SU-DHL-6 (cell line): ENCODE data around the gene ACTN4.

Experiments used
- H2AFZ ChIP-seq: fragments of 200-600 bp; sonication (generic); 2 replicates; pipeline ENCODE4 v1.6.1; 2014; ENCODE audit warnings: low read depth, mild to moderate bottlenecking, moderate library complexity, mixed read lengths, antibody characterized with exemption, low read length; ENCODE audit not compliant: severe bottlenecking
- H3F3A ChIP-seq: fragments of 200-600 bp; shearing (Covaris generic); 2 replicates; pipeline ENCODE4 v1.6.0; 2016; ENCODE audit warnings: antibody characterized with exemption, mild to moderate bottlenecking; ENCODE audit not compliant: insufficient read depth
- H3K27ac ChIP-seq: fragments of 200-600 bp; sonication (generic); 2 replicates; pipeline ENCODE4 v1.5.1; 2016; ENCODE audit warnings: low read depth, mild to moderate bottlenecking, low read length, moderate library complexity, mixed read lengths
- H3K27me3 ChIP-seq: fragments of 200-600 bp; sonication (generic), shearing (Covaris generic); 2 replicates; pipeline ENCODE4 v1.6.0; 2014; ENCODE audit warnings: mild to moderate bottlenecking, low read length
- H3K36me3 ChIP-seq: fragments of 200-600 bp; sonication (generic); 2 replicates; pipeline ENCODE4 v1.6.1; 2014; ENCODE audit warnings: mild to moderate bottlenecking, low read length, mixed read lengths
- H3K4me2 ChIP-seq: fragments of 300-600, 200-600 bp; shearing (Covaris generic), sonication (generic); 2 replicates; pipeline ENCODE4 v1.6.0; 2014; ENCODE audit warnings: low read length, low read depth, mild to moderate bottlenecking; ENCODE audit not compliant: poor library complexity, severe bottlenecking
- H3K4me3 ChIP-seq: fragments of 200-600 bp; sonication (generic); 2 replicates; pipeline ENCODE4 v1.5.1; 2014; ENCODE audit warnings: antibody characterized with exemption, low read length, mild to moderate bottlenecking, mixed read lengths; ENCODE audit not compliant: insufficient read depth, poor library complexity, severe bottlenecking
- H3K79me2 ChIP-seq: fragments of 200-600 bp; sonication (generic); 2 replicates; pipeline ENCODE4 v1.6.1; 2014; ENCODE audit warnings: mild to moderate bottlenecking, low read length, moderate library complexity; ENCODE audit not compliant: insufficient read depth
- H3K9ac ChIP-seq: fragments of 200-600 bp; sonication (generic); 2 replicates; pipeline ENCODE4 v1.7.0; 2014; ENCODE audit warnings: mild to moderate bottlenecking, low read length
- H3K9me2 ChIP-seq: fragments of 200-600 bp; sonication (generic); replicated peaks from 2 replicates; pipeline ENCODE4 v1.6.1; 2014; ENCODE audit warnings: low read length; ENCODE audit not compliant: insufficient read depth
- H3K9me3 ChIP-seq: fragments of 200-600 bp; sonication (generic); 2 replicates; pipeline ENCODE4 v1.6.1; 2014; ENCODE audit warnings: low read length, mixed read lengths; ENCODE audit not compliant: insufficient read depth
- H4K20me1 ChIP-seq: fragments of 200-600 bp; sonication (generic); 2 replicates; pipeline ENCODE4 v1.6.1; 2014; ENCODE audit warnings: low read depth, mild to moderate bottlenecking, antibody characterized with exemption, low read length, moderate library complexity, mixed read lengths
- EZH2phosphoT487 ChIP-seq: fragments of 200-600 bp; sonication (generic), shearing (Covaris generic); conservative IDR thresholded peaks from 2 replicates; pipeline ENCODE4 v1.6.1; 2018; ENCODE audit warnings: mild to moderate bottlenecking, antibody characterized with exemption, low read length, moderate library complexity, mixed read lengths
- TF ChIP-seq, protein P1 (sequence below): fragments of 200-600 bp; sonication (generic); IDR thresholded peaks from one replicate; pipeline ENCODE4 v1.5.1; 2017; ENCODE audit warnings: antibody characterized with exemption, mild to moderate bottlenecking, low read length, moderate library complexity; ENCODE audit not compliant: insufficient read depth, poor library complexity, severe bottlenecking

Gene ACTN4

GRCh38 chr19:38742906-38743305 is 95.5 kb downstream of the ACTN4 start:
- Histone ChIP-seq H3K9me3 (no peaks in the 10 kb centered on the region), H3K27me3 (no peaks in the 10 kb centered on the region), H4K20me1 (no peaks in the 10 kb centered on the region), H3F3A (no peaks in the 10 kb centered on the region), H2AFZ (no peak overlapping the region), H3K27ac (no peak overlapping the region), H3K9ac (no peak overlapping the region), H3K79me2 (no peaks in the 10 kb centered on the region), H3K4me3 (no peak overlapping the region), H3K4me2 (no peak overlapping the region), H3K9me2 (no peaks in the 10 kb centered on the region), H3K36me3 (no peaks in the 10 kb centered on the region)
- TF ChIP-seq, protein P1, sequence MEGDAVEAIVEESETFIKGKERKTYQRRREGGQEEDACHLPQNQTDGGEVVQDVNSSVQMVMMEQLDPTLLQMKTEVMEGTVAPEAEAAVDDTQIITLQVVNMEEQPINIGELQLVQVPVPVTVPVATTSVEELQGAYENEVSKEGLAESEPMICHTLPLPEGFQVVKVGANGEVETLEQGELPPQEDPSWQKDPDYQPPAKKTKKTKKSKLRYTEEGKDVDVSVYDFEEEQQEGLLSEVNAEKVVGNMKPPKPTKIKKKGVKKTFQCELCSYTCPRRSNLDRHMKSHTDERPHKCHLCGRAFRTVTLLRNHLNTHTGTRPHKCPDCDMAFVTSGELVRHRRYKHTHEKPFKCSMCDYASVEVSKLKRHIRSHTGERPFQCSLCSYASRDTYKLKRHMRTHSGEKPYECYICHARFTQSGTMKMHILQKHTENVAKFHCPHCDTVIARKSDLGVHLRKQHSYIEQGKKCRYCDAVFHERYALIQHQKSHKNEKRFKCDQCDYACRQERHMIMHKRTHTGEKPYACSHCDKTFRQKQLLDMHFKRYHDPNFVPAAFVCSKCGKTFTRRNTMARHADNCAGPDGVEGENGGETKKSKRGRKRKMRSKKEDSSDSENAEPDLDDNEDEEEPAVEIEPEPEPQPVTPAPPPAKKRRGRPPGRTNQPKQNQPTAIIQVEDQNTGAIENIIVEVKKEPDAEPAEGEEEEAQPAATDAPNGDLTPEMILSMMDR: no peak
- TF ChIP-seq EZH2phosphoT487: no peak

DNA sequence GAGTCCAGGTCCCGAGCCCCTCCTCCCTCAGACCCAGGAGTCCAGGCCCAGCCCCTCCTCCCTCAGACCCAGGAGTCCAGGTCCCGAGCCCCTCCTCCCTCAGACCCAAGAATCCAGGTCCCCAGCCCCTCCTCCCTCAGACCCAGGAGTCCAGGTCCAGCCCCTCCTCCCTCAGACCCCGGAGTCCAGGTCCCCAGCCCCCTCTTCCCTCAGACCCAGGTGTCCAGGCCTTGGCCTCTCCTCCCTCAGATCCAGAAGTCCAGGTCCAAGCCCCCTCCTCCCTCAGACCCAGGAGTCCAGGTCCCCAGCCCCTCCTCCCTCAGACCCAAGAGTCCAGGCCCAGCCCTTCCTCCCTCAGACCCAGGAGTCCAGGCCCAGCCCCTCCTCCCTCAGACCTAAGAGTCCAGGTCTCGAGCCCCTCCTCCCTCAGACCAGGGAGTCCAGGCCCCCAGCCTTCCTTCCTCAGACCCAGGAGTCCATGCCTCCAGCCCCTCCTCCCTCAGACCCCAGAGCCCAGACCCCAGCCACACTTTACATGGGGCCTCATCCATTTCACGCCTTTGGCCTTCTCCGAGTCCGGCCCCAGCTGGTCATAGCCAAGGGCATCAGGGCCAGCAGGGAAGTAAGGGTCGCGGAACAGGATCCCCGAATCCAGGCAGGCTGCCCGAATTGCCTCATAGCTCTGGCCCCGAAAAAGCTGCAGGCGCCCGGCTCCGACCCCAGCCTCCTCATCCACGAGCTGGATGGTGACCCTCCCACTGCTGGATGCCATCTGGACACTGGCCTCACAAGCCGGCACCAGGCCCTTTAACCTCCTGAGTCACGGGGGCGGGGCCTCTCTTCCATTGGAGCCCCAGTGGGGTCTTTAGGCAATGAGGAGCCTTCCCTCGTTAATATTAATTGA is 96.2 kb downstream of the ACTN4 start:
- Histone ChIP-seq H2AFZ (no peak overlapping the region), H3K9me3 (no peaks in the 10 kb centered on the region), H3K27ac (no peak overlapping the region), H3K27me3 (no peaks in the 10 kb centered on the region), H3K9ac (no peak overlapping the region), H4K20me1 (no peaks in the 10 kb centered on the region), H3K4me3 (no peak overlapping the region), H3K36me3 (no peaks in the 10 kb centered on the region), H3F3A (no peaks in the 10 kb centered on the region), H3K4me2 (no peak overlapping the region), H3K79me2 (no peaks in the 10 kb centered on the region), H3K9me2 (no peaks in the 10 kb centered on the region)
- TF ChIP-seq, protein P1: no peak
- TF ChIP-seq EZH2phosphoT487: no peak

- H3K27ac ChIP-seq: no peak within 1 kb of the TSS
- no peaks in the 10 kb centered on the region for H3K27me3 ChIP-seq
- no peaks in the 10 kb centered on the region for H3F3A ChIP-seq
- no peaks in the 10 kb centered on the region for H3K9me3 ChIP-seq
- no peak within 1 kb of the TSS for H3K9ac ChIP-seq
- no peak within 1 kb of the TSS for H3K4me3 ChIP-seq
- H3K36me3 ChIP-seq: no peaks in the 10 kb centered on the region
- no peaks in the 10 kb centered on the region for H3K79me2 ChIP-seq
- no peak for TF ChIP-seq EZH2phosphoT487
- TF ChIP-seq, protein P1: no peak
- H4K20me1 ChIP-seq: no peaks in the 10 kb centered on the region
- no peak within 1 kb of the TSS for H2AFZ ChIP-seq
- H3K4me2 ChIP-seq: no peak within 1 kb of the TSS
- no peaks in the 10 kb centered on the region for H3K9me2 ChIP-seq
These were observed 96.8 kb downstream of the ACTN4 start, which contains the start of gene CAPN12 for GRCh38 chr19:38744298-38744681. CAPN12 (minus strand) TSS chr19:38744474; CDS start chr19:38744165, 309 bp downstream.
